Ascending aorta (tissue), 2 donors: Measurements from ENCODE around the gene SELP. TPM values are rescaled to one million over a fixed set of nuclear protein-coding genes. Genes with fewer than 3 reads are reported as not detected.

Source experiments
- DNase-seq, 2 donors: peaks; one replicate each; pipeline ENCODE4 v3.0.0-alpha.2; 2019; ENCODE audit warnings: low spot score in 2 of 2
- H3K27ac ChIP-seq, 2 donors: fragments of 200-600 bp; sonication (generic); one replicate each; pipeline ENCODE4 v1.5.1; 2016 to 2017; ENCODE audit warnings: mild to moderate bottlenecking in 1 of 2
- H3K27me3 ChIP-seq: fragments of 200-600 bp; sonication (generic); one replicate; pipeline ENCODE4 v1.5.1; 2017
- H3K36me3 ChIP-seq, 2 donors: fragments of 200-600 bp; sonication (generic); one replicate each; pipeline ENCODE4 v1.5.1; 2016
- H3K4me1 ChIP-seq, 2 donors: fragments of 200-600 bp; sonication (generic); one replicate each; pipeline ENCODE4 v1.5.1; 2016 to 2017; ENCODE audit warnings: mild to moderate bottlenecking in 1 of 2
- H3K4me3 ChIP-seq, 2 donors: fragments of 200-600 bp; sonication (generic); one replicate each; pipeline ENCODE4 v1.5.1; 2016 to 2017; ENCODE audit warnings: mild to moderate bottlenecking in 1 of 2
- H3K9me3 ChIP-seq, 2 donors: fragments of 200-600 bp; sonication (generic); one replicate each; pipeline ENCODE4 v1.5.1; 2016
- intact Hi-C: fragments of 100-400 bp; cut with DNase I; formaldehyde crosslinking; loops from one replicate; pipeline ENCODE4 v1.15.1; 2023
- total RNA-seq: library from RNA; depleted of rRNA; stranded (reverse); fragments of >200 nt; gene quantifications from one replicate; pipeline ENCODE4 v1.1.0, GENCODE V29; 2016
- TF ChIP-seq, protein P1 (sequence below), 3 experiments: fragments of 200-600 bp in 2 of 3; fragments of 450-650 bp in 1 of 3; sonication (generic) in 2 of 3; IDR thresholded peaks; one replicate each; pipeline ENCODE4 v1.5.1; 2016 to 2019; ENCODE audit warnings: antibody characterized with exemption in 3 of 3, mild to moderate bottlenecking in 1 of 3, moderate library complexity in 1 of 3

The SELP gene
- total RNA-seq, 1 donor from 2014 or later, result 40.0 TPM

DNA sequence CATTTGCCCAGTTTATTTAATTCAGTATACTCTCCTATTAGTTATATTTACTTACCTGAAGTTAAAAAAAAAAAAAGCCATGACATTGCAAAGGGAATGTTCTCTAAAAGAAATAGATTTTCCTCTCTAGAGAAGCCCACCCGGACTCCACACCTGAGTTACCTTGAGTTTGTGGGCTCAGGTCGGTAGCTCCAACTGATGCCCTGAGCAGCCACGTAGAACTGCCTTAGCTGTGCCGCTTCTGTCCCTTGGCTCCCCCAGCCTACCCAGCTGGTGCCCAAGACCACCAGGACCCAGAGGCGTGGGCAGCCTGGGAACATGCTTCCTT lies 43.9 kb downstream of the SELP start:
- DNase-seq, result no peak
- intact Hi-C loops, result no loop called here
- TF ChIP-seq, protein P1, sequence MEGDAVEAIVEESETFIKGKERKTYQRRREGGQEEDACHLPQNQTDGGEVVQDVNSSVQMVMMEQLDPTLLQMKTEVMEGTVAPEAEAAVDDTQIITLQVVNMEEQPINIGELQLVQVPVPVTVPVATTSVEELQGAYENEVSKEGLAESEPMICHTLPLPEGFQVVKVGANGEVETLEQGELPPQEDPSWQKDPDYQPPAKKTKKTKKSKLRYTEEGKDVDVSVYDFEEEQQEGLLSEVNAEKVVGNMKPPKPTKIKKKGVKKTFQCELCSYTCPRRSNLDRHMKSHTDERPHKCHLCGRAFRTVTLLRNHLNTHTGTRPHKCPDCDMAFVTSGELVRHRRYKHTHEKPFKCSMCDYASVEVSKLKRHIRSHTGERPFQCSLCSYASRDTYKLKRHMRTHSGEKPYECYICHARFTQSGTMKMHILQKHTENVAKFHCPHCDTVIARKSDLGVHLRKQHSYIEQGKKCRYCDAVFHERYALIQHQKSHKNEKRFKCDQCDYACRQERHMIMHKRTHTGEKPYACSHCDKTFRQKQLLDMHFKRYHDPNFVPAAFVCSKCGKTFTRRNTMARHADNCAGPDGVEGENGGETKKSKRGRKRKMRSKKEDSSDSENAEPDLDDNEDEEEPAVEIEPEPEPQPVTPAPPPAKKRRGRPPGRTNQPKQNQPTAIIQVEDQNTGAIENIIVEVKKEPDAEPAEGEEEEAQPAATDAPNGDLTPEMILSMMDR (IDR thresholded peaks at IDR 0.05), result no peak

DNA sequence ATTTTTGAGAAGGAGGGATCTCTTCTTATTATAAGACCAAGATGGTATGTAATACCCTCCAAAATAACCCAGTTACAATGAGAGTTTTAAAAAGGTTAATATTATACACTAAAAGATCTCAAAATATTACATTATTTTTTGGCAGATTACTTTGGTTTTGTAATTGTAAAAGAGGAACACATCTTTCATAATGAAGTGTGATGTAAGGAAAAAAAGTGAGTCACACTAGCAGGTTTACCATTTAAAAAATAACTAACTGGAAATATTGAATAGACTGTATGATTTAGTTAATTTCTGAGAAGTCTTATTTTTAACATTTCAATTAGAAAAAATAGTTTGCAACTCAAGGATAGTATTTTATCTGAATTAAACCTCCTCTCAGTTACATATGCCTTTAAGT lies 44.7 kb downstream of the SELP start:
- H3K4me3 ChIP-seq, result no peak overlapping the region
- intact Hi-C loops, result no loop called here
- H3K4me1 ChIP-seq, result no peaks in the 10 kb centered on the region
- no peaks in the 10 kb centered on the region for H3K9me3 ChIP-seq
- H3K27ac ChIP-seq, result no peak overlapping the region
- no peaks in the 10 kb centered on the region for H3K36me3 ChIP-seq
- TF ChIP-seq, protein P1 (IDR thresholded peaks at IDR 0.05), result no peak
- DNase-seq, result no peak
- H3K27me3 ChIP-seq, result no peaks in the 10 kb centered on the region

More for the DNA sequence above, 43.9 kb downstream of the SELP start:
- H3K4me3 ChIP-seq, result no peak overlapping the region
- H3K36me3 ChIP-seq, result no peaks in the 10 kb centered on the region
- H3K27me3 ChIP-seq, result no peaks in the 10 kb centered on the region
- H3K27ac ChIP-seq, result no peak overlapping the region
- H3K4me1 ChIP-seq, result no peaks in the 10 kb centered on the region
- H3K9me3 ChIP-seq, result no peaks in the 10 kb centered on the region

DNA sequence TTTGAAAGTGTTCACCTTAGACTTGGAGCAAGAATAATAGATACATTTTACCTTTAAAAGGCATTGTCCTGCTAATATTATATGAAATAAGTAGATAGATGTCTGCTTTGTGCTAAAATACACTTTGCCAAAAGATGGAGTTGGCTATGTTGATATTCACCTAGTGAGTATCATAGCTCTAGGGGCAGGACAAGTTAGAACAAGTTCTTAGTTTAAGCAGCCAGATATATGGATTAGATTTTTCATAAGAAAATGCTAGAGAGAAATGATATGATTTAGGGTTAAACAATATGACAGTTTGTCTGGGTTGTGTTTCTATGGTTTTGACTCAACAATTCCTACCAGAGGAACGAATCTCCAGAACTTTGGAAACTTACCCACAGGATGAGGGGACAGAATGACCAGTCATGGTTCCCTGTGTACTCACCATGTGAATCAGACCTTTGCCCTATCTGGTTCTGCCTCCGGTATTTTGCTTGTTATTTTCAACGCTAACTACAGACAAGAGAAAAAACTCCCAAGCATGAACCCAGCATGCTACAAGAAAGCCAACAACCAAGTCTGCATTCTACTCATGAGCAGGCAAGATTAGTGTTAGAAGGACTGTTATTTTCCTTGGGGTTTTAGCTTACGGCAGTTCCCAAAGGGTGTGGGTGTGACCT lies 45.3 kb downstream of the SELP start:
- intact Hi-C loops, result no loop called here
- Histone ChIP-seq H3K4me3 (no peak overlapping the region), H3K9me3 (no peaks in the 10 kb centered on the region), H3K36me3 (no peaks in the 10 kb centered on the region), H3K4me1 (no peaks in the 10 kb centered on the region), H3K27ac (no peak overlapping the region), H3K27me3 (no peaks in the 10 kb centered on the region)
- TF ChIP-seq, protein P1 (IDR thresholded peaks at IDR 0.05), result no peak
- DNase-seq, result no peak

DNA sequence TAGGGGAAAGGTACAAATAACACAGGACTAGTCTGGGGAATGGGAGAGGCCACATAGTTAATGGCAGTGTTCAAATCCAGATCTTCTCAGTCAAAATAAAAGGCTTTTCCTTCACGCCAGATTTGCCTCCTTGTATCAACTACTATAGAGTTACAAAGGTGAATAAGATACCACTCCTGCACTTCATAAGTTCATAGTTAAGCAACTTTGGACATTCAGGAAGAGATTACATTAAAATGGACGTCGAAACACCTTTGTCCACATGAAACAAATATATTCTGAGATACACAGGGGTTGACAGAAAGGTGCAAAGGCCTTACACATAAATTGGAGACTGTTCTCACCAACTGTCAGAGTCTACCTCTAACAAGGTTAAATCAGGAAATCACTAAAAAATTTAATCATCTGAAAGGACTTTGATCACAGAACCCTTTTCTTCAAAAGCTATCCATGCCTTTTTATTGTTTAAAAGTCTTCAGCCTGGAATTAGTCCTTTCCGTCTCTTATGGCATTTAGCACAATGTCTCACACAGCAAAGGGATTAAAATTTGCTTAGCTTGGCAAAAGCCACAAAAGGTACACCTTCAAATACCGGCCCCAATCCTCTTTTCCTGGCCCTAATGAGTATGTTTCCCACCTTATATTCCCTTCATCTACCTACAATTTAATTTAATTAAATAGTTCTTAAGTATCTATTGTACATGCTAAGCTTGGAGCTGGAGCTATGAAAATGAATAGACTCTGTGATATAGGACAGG lies 51.8 kb downstream of the SELP start:
- no peaks in the 10 kb centered on the region for H3K4me1 ChIP-seq
- no peaks in the 10 kb centered on the region for H3K9me3 ChIP-seq
- TF ChIP-seq, protein P1 (IDR thresholded peaks at IDR 0.05), result no peak
- intact Hi-C loops, result no loop called here
- no peaks in the 10 kb centered on the region for H3K36me3 ChIP-seq
- no peak overlapping the region for H3K27ac ChIP-seq
- no peak overlapping the region for H3K4me3 ChIP-seq
- no peaks in the 10 kb centered on the region for H3K27me3 ChIP-seq
- no peak for DNase-seq

DNA sequence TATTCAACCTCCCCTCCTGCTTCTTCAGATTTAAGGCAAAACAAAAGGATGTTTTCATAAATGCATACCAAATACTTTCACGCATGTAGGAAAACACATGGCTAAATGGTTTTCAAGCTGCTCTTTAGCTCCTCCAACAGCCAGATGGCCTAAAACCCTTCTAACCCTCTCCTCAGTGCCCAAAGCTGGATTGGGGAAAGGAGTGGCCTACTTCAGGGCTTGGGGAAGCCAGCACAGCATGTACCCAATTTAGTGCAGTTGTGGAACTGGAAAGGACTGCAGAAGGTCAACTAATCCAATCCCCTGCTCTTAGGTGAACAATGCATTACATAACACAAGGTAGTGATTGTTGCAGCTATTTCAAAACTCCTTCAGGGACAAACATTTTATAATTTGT lies 53.0 kb downstream of the SELP start:
- H3K27ac ChIP-seq, result no peak overlapping the region
- no peak for DNase-seq
- no peak overlapping the region for H3K4me3 ChIP-seq
- no peaks in the 10 kb centered on the region for H3K4me1 ChIP-seq
- intact Hi-C loops, result no loop called here
- TF ChIP-seq, protein P1 (IDR thresholded peaks at IDR 0.05), result no peak
- H3K27me3 ChIP-seq, result no peaks in the 10 kb centered on the region
- H3K36me3 ChIP-seq, result no peaks in the 10 kb centered on the region
- H3K9me3 ChIP-seq, result no peaks in the 10 kb centered on the region
